Umbilical cord (tissue), 2 donors: ENCODE measurements around the gene SMAGP. TPM values are rescaled to one million over a fixed set of nuclear protein-coding genes. Genes with fewer than 3 reads are reported as not detected.
"Not testable (repeated sequence)": the region's sequence is repeated elsewhere in the genome, so short reads cannot be mapped to it uniquely, and the experiment has no call there.

ENCODE experiments used
- DNase-seq: peaks from one replicate; pipeline ENCODE4 v3.0.0-alpha.2; 2015; ENCODE audit warnings: low spot score
- total RNA-seq: library from RNA; depleted of rRNA; stranded (reverse); fragments of >200 nt; gene quantifications from one replicate; pipeline ENCODE4 v1.2.3, GENCODE V29; 2014; ENCODE audit warnings: low replicate concordance; ENCODE audit not compliant: insufficient read depth

The SMAGP gene
- total RNA-seq, 1 donor from 2014 or later = 3.1 TPM

- no peak for DNase-seq
Measured at GRCh38 chr12:51225771-51226170, 44.4 kb downstream of the SMAGP start.

- no peak for DNase-seq
Measured at GRCh38 chr12:51225234-51225633, 45.0 kb downstream of the SMAGP start.

GRCh38 chr12:51224625-51225024 is 45.6 kb downstream of the SMAGP start:
- DNase-seq = no peak

- DNase-seq = no peak
Measured at GRCh38 chr12:51222461-51222860, 47.8 kb downstream of the SMAGP start.

- not testable (repeated sequence) for DNase-seq
Measured at GRCh38 chr12:51219857-51220256, 50.4 kb downstream of the SMAGP start.

- DNase-seq = no peak
Measured at GRCh38 chr12:51219322-51219721, 50.9 kb downstream of the SMAGP start.

GRCh38 chr12:51218607-51219161 is 51.5 kb downstream of the SMAGP start:
- DNase-seq = no peak

GRCh38 chr12:51217968-51218606 is 52.1 kb downstream of the SMAGP start, which contains the start of gene POU6F1:
Gene POU6F1, minus strand, starts transcription at chr12:51218062. Its CDS starts 11,226 bp downstream, at chr12:51206836.
- DNase-seq = peak; percentile 85

GRCh38 chr12:51217133-51217967 is 52.9 kb downstream of the SMAGP start:
- DNase-seq = no peak

- no peak for DNase-seq
Measured at GRCh38 chr12:51216642-51217041, 53.6 kb downstream of the SMAGP start.

- no peak for DNase-seq
Measured at GRCh38 chr12:51214895-51215294, 55.3 kb downstream of the SMAGP start.

- DNase-seq = no peak
Measured at GRCh38 chr12:51210690-51211395, 59.4 kb downstream of the SMAGP start.

- no peak for DNase-seq
Measured at GRCh38 chr12:51209259-51209658, 61.0 kb downstream of the SMAGP start.

- no peak for DNase-seq
Measured at GRCh38 chr12:51208016-51208660, 62.1 kb downstream of the SMAGP start.

- no peak for DNase-seq
Measured at GRCh38 chr12:51205350-51205749, 64.9 kb downstream of the SMAGP start.

- no peak for DNase-seq
Measured at GRCh38 chr12:51202718-51203117, 67.5 kb downstream of the SMAGP start.

GRCh38 chr12:51200806-51201205 is 69.4 kb downstream of the SMAGP start:
- no peak for DNase-seq

GRCh38 chr12:51200156-51200555 is 70.1 kb downstream of the SMAGP start:
- no peak for DNase-seq

- no peak for DNase-seq
Measured at GRCh38 chr12:51199366-51199945, 70.8 kb downstream of the SMAGP start.

GRCh38 chr12:51198568-51199365 is 71.4 kb downstream of the SMAGP start:
- no peak for DNase-seq
